Measurements from ENCODE around the gene GABBR1.

Gene GABBR1

GRCh38 chr6:29632789-29633533 is at the start of gene GABBR1:
TSS of gene GABBR1 (minus strand) at chr6:29633183. CDS start at chr6:29632385, 798 bp downstream.
- H3K4me3 ChIP-seq (ENCODE audit: low read depth, low read length) = peak within 1 kb of the TSS; percentile 70
- no peak for TF ChIP-seq CTCF (IDR thresholded peaks at IDR 0.05; ENCODE audit: insufficient read depth, low read depth, low read length, missing control alignments)
- DNase-seq (ENCODE audit: low read depth) = peak; percentile 53

GRCh38 chr6:29681811-29682210 is 48.8 kb upstream of the GABBR1 start:
- no peak for TF ChIP-seq CTCF (IDR thresholded peaks at IDR 0.05; ENCODE audit: insufficient read depth, low read depth, low read length, missing control alignments)
- no peak overlapping the region for H3K4me3 ChIP-seq (ENCODE audit: low read depth, low read length)
- no peak for DNase-seq (ENCODE audit: low read depth)

- DNase-seq (ENCODE audit: low read depth) = no peak
- no peak within 1 kb of the TSS; the same call in 1 of the 2 replicates for H3K4me3 ChIP-seq (ENCODE audit: low read depth, low read length)
Measured at GRCh38 chr6:29680904-29681303, 47.9 kb upstream of the GABBR1 start, which contains the start of gene ZFP57. TSS of gene ZFP57 (minus strand) at chr6:29681152. CDS start at chr6:29677003, 4,149 bp downstream.

DNA sequence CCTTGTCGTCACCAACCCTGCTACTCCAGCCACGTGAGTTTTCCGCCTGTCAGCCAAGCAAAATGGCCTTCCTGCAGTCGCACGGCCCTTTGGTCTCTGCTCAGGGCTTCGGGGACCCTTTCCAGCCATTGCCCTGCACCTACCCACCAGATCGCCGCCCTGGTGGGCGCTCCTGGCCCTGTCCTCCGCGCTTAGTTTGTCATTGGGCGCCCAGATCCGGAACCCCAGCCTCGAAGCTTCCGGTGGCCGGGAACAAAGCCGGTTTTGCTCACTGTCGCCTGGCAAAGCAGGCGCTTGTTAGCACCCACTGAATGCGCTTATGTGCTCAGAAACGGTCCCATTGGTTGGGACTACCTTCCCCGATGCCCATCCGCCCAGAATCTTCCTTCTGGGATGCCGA is 47.4 kb upstream of the GABBR1 start:
- H3K4me3 ChIP-seq (ENCODE audit: low read depth, low read length) = no peak overlapping the region
- DNase-seq (ENCODE audit: low read depth) = no peak
- TF ChIP-seq CTCF (IDR thresholded peaks at IDR 0.05; ENCODE audit: insufficient read depth, low read depth, low read length, missing control alignments) = no peak

More at GRCh38 chr6:29680904-29681303, 47.9 kb upstream of the GABBR1 start, which contains the start of gene ZFP57:
- TF ChIP-seq CTCF (IDR thresholded peaks at IDR 0.05; ENCODE audit: insufficient read depth, low read depth, low read length, missing control alignments) = no peak

DNA sequence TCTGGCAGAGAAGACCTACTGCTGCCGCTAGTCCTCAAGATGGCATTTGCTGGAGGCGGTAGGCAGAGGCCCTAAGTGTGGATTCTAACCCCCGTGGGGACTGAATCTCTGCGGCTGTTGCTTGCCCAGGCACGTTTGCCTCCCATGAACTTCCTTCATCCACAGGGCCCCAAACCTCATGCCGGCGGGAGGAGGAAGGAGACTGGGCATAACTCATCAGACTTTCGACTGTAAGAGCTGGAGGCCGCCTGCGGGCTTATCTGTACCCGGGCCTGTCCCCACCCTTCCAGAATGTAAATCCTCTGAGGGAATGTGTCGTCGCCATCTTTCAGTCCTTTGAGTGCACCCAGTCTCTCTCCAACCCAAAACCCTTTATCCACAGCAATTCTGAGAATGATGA is 47.0 kb upstream of the GABBR1 start:
- no peak for DNase-seq (ENCODE audit: low read depth)
- H3K4me3 ChIP-seq (ENCODE audit: low read depth, low read length) = no peak overlapping the region
- no peak for TF ChIP-seq CTCF (IDR thresholded peaks at IDR 0.05; ENCODE audit: insufficient read depth, low read depth, low read length, missing control alignments)

GRCh38 chr6:29678114-29678513 is 45.1 kb upstream of the GABBR1 start:
- H3K4me3 ChIP-seq (ENCODE audit: low read depth, low read length) = no peak overlapping the region
- DNase-seq (ENCODE audit: low read depth) = no peak
- no peak for TF ChIP-seq CTCF (IDR thresholded peaks at IDR 0.05; ENCODE audit: insufficient read depth, low read depth, low read length, missing control alignments)

Measured in GM12865 (cell line).